HG02943 (cell line): ENCODE data around the gene HSPB3.
"Not testable (repeated sequence)": the region's sequence is repeated elsewhere in the genome, so short reads cannot be mapped to it uniquely, and the experiment has no call there.

Source experiments
- ATAC-seq: cut with Tn5 transposase; IDR thresholded peaks from one replicate; pipeline ENCODE4 v1.9.1; 2021; ENCODE audit warnings: mild to moderate bottlenecking, low read depth, moderate library complexity; ENCODE audit not compliant: unreplicated experiment

The HSPB3 gene

DNA sequence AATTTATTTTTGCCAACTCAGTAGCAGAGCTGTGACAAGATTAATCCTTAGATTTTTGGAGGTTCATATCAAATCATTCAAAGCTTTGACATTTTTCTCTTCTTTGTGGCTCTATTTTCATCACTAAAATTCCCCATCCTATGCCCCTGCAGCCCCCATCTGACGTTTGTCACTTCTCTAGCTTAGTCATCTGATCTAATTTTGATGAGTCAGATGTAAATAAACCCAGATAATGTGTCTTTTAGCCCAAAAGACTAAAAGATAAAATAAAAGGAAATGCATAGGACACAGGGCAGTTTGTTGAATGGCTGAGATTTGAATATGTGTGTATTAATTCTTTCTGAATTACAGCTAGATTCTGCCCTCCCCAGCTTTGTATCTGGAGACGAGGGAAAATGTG, 897 bp upstream of the HSPB3 start:
- no peak for ATAC-seq

DNA sequence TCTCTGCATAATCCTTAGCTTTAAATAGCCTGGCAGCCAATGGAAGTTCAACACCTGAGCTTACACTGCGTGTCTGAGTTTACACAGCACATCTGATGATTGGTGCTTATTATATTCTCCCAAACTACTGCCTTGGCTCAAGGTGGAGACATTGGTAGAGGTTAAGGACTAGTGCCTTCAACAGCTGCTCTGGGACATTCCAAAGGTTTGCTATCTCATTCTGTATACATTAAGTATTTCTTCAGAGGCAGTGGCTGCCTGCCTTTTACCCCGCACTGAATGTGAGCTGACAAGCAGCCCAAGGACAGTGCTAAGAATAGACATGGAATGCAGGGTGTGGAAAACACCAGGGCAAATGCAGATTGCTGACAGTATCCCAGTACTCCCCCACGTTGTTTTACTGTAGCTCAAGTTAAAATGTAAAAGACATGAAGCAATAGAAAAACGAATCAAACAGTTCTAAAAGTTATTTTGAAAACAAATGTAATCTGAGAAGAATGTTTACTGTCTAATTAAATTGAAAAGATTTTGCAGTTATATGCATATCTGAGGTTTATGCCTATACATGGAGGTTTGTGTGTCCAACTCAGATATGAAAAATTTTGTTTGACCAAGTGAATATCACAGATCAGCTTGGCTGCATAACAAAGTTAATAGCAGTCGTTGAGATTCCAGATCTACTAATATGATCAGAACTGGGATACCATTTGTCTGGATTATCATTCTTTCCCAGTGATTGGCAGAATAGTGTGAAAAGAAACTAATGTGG, 1.8 kb downstream of the HSPB3 start:
- no peak for ATAC-seq

DNA sequence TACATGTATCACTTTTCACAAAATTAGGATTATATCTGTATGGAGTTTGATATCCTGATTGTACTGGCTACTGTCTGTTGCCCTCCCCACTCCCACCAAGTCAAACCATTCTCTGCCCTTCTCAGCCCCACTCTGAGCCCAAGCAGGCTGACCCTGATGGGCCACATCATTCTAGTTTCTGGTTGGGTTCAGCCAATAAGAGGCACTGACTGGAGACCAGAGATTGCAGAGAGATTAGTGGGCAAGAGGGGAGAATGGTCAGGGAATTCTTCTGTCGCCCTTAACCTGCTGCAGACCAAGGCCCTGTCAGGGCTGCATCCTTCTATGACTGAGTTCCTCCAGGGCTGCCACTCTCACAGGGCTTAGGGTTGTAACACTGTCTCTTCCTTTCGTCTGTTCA, 2.7 kb downstream of the HSPB3 start:
- ATAC-seq = no peak

DNA sequence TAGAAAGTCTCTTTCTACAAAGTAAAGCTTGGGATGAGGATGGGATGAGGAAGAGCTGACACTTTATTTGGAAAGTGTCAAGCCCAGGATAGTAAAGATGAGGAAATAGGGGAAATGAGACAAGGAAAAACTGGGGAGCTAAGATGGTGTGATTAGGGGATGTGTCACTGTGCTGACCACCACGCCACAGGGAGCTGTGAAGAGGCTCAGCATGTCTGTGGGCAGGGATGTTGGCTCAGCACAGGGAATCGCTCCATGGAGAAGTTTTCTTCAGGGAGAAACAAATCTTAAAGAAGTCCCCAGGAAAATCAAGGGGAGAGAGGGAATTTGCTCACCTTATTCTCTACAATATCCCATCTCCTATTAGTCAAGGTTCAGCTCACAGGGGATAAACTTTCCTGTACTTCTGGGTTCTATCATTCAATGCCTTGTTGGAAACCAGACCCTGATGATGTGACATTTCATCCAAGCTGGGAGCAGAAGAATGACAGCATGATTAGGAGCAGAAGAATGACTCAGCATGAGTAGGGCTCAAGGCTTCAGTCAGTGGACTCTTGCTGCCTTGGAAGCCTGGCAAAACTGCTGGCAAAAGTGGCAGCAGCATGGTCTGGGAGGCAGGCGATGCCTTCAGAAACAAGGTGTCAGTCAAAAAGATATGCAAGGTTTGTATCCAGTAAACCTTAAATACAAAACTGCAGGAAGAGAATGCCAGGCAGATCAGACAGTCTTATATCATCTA, 4.9 kb downstream of the HSPB3 start:
- no peak for ATAC-seq

DNA sequence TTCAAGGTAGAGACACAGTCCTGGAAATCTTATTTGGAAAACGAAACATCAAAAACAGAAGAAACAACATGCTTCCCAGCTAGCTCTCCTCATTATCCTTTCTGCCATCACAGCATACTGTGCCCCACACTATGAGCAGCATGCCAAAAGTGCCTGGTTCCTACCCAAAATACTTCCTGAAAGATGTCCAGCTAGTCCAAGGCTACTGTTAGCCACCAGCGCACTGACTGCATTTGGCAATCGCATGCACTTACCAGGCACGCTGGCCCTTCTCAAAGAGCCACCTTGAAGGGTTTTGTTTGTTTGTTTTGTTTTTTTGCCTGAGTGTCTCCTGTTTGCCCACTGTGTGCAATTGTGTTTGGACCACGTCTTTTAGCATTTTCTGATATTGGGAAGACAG, 6.8 kb downstream of the HSPB3 start:
- no peak for ATAC-seq

DNA sequence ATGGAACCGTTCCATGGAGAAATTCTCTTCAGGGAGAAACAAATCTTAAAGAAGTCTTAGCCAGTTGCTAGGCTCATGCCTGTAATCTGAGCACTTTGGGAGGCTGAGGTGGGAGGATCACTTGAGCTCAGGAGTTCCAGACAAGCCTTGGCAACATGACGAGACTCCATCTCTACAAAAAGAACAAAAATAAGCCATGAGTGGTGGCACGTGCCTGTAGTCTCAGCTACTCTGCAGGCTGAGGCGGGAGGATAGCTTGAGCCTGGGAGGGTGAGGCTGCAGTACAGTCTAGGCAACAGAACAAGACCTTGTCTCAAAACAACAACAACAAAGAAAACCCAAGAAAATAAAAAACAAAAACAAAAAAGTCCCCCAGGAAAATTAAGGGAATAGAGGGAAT, 8.2 kb downstream of the HSPB3 start:
- ATAC-seq = no peak

DNA sequence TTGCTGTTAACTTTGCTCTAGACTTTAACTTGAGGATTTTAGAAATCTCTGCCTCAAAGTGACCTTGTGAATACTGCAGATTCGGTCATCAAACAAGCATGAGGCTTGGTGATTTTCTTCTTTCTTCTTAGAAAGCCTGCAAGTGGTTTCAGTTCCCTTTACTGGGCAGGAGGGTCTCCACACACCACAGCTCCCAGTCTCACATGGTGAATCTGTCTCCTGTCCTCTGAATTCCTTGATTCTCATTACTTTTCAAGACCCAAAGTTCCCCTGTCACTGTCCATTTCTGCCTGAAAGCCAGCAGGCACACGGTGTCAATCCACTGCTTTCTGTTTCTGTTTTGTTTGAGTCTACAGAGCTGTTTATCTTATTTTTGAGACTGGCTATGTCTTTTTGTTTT, 14.1 kb downstream of the HSPB3 start:
- ATAC-seq = no peak

DNA sequence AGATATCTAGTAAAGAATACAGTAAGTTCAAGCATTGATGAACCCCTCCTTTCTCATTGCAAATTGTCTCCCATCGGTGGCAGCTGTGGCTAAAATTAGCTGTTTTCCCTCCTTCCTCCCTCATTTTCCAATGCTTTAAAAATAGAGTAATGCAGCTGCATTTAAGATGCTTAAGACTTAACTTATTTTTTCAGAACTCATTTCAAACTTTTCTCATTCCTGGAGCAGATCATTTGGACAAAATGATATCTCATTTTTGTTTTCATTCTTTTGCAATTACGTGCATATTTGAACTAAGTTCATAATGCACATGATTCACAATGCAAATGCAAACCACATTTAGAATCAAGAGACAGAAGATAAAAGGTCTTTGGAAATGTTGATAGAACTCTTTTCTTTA, 14.6 kb downstream of the HSPB3 start:
- ATAC-seq = no peak

DNA sequence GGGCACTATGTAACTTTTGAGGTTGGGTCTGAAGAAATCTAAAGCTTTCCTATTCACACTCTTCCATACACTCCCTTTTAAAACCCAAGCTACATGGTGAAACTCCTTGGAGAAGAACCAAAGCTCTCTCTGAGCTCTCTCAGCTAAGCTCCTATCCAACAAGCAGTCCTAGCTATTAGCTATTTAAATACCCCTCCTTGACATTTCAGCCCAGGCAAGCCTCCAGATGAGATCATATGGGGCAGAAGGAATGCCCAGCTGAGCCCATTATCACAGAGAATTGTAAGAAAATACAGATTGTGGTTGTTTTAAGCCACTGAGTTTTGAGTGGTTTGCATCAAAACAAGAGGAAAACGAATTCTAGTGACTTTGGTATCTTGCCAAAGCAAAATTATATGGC, 15.2 kb downstream of the HSPB3 start:
- ATAC-seq = no peak

DNA sequence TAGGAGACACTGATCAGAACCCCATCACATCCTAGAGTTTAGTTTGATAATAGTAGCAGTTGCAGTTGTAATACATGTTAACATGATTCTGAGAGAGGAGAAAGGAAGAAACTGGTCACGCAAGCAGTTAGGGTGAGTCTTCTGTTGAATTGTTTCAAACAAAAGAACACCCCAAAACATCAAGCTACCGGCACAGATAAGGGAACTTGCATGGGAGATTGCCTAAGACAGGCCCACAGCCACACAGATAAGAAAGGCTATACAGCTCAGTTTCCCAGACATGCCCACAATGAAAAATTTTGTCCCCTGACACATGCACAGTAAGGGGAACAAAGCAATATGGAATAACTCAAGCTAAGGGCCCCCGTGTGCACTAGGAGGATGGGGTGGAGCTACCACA, 15.9 kb downstream of the HSPB3 start:
- ATAC-seq = no peak

DNA sequence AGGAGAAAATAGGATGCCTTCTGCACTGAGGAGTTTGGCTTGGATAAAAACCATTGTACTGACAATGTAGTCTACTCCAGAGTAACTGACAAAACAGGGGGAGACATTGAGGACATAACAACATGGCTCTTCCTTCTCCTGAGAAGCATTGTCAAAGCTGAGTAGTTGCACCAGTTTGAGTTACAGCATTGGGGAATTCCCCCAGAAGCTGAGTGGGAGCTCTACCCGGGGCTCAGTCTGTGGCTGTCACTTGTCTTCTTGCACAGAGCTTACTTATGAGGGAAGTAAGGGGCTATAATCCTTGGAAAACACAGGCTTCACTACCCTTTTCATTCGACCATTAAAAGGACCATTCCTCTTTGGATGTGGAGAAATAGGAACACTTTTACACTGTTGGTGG, 21.2 kb downstream of the HSPB3 start:
- ATAC-seq = no peak

DNA sequence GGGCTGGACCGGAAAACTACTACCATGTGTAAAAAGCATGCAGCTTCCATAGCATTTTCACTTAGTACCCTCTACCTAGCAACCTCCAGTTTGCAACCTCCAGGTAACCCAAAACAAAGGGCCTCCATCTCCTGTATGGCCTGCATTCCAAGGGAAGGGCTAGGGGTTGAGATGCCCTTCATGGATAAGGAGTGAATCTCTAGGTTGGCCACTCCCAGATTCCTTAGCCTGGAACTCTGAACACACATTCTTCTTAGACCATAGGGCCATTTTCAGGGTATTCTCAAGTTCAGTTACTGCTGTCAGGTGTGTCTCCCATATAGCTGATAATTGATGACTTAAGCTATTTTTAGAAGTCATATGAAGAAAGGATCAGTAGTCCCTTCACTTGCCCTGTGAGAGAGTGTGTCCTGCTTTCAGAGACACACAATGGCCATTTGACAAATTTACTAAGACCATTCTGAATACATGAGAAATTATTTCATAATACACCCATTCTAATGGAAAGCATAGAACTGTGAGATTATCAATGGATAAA, 22.5 kb downstream of the HSPB3 start:
- ATAC-seq = no peak

DNA sequence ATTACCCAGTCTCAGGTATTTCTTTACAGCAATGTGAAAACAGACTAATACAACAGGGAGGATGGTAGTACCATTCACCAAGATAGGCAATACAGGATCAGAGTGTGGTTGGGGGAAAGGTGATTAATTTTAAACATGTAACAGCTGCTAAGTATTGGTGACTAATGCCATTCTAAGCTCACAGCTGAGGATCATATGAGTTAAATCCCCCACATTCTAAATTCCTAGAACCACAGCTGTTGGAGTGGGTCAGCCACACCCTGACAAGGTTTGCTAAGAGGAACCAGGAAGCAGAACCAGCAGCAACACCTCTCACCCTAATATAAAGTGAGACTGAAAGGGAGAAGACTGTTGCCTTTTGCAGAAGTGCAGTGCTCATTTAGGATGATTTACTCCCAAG, 24.8 kb downstream of the HSPB3 start:
- ATAC-seq = no peak

DNA sequence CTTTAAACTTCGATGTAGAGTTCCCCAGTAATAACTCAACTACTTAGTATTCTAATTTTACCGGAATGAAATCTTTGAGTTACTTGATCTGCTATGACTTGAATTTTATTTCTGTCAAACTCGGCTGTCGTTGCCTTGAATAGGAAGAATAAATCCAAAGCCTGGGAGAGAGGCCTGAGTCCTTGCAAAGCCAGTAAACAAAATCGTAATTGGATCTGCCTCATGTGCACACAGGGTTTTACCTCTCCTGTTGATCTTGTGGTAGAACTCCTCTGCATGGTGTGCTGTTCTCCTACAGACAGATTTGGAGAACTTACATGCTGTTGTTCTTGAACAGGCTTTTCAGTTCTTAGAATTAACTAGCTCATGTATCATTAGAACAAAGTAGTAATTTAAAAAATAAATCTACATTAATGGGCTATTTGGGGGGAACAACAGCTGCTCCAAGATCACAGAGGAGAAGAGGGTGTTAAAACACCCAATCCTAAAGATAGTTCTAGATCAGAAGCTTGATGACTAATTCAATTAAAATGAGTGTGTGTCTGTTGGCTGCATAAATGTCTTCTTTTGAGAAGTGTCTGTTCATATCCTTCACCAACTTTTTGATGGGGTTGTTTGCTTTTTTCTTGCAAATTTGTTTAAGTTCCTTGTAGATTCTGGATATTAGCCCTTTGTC, 28.9 kb downstream of the HSPB3 start:
- no peak for ATAC-seq

DNA sequence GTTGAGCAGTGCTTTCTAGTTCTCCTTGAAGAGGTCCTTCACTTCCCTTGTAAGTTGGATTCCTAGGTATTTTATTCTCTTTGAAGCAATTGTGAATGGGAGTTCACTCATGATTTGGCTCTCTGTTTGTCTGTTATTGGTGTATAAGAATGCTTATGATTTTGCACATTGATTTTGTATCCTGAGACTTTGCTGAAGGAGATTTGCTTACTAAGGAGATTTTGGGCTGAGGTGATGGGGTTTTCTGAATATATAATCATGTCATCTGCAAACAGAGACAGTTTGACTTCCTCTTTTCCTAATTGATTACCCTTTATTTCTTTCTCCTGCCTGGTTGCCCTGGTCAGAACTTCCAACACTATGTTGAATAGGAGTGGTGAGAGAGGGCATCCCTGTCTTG, 30.2 kb downstream of the HSPB3 start:
- ATAC-seq = not testable (repeated sequence)

DNA sequence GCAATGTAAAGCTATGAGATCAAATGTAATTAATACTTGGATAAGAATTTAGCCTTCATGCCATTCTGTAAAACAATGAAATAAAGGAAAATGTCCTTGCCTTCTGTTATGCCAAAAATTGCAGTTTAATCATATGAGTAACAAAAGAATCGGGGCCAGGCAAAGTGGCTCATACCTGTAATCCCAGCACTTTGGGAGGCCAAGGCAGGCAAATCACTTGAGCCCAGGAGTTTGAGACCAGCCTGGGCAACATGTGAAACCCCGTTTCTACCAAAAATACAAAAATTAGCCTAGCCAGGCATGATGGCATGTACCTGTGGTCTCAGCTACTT, 34.1 kb downstream of the HSPB3 start:
- not testable (repeated sequence) for ATAC-seq

DNA sequence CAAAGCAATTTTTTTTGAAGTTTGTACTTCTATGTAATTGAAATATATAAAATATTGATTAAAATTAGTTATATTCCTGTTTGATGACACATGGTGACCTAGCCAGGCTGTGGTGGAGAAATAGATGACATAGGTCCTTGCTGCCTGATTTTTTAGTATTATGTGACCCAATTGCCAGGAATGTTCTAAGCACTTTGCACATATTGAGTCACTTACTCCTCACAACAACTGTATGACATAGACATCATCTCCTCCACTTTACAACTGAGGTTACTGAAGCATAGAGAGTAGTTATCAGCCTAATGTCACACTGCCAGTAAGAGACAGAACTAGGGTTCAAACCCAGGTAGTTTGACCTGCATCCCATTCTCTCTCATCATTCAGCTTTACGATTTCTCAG, 35.8 kb downstream of the HSPB3 start:
- ATAC-seq = no peak

DNA sequence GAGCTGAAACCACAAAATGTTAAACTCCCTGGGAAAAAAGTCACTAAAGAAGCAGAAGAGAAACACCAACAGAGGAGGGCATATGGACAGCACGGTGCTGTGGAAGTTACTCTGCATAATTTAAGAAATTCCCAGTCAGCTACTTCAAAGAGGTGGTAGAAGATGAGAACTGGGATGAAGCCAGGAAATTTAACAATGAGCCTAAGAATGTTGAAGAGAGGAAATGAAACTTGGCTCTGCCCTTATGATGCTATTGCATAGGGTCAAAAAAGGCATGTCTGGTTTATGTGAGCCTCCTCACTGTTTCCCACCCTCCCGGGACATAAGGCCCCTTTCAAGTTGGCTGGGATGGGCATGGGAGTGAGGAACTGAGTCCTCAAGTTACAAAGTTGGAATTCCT, 36.7 kb downstream of the HSPB3 start:
- no peak for ATAC-seq

DNA sequence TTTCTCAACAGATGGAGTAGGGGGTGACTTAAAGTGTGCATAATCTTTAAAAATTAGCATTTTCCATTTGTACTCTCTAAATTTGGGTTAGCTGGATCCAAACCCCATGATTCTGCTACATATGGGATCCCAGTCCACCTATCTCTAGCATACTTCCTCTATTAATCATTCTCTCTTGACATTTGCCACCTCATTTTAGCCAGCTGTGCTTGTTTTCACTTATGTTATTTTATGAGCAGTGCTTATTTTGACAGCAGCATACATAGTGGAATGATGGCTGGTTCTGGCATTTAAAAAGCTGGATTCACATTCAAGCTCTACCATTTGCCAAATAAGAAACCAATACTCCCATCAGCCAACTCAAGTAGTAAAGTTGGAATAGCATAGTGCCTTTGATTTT, 39.5 kb downstream of the HSPB3 start:
- ATAC-seq = no peak
